OCI-LY7 (cell line): ENCODE measurements around the gene MARVELD2.

Experiments used
- CTCF ChIP-seq: fragments of 200-600 bp; sonication (generic); conservative IDR thresholded peaks from 2 replicates; pipeline ENCODE4 v1.5.1; 2014; ENCODE audit warnings: mild to moderate bottlenecking, antibody characterized with exemption, low read length, moderate library complexity, mixed read lengths
- EZH2phosphoT487 ChIP-seq: fragments of 200-600 bp; sonication (generic); IDR thresholded peaks from 2 replicates; pipeline ENCODE4 v1.6.1; 2018; ENCODE audit warnings: low read depth, borderline replicate concordance, mild to moderate bottlenecking, mixed run types, antibody characterized with exemption, low read length, moderate library complexity, mixed read lengths

GRCh38 chr5:69454460-69455249 lies 39.7 kb downstream of the MARVELD2 start:
- TF ChIP-seq CTCF, result no peak
- no peak for TF ChIP-seq EZH2phosphoT487
